Amniotic stem cell (primary cell): ENCODE data around the gene TPI1.
"Not testable (repeated sequence)": the region's sequence is repeated elsewhere in the genome, so short reads cannot be mapped to it uniquely, and the experiment has no call there.

Experiments
- DNase-seq: peaks from one replicate; lab custom pipeline; 2025; lab: John Stamatoyannopoulos, UW

The TPI1 gene

DNA sequence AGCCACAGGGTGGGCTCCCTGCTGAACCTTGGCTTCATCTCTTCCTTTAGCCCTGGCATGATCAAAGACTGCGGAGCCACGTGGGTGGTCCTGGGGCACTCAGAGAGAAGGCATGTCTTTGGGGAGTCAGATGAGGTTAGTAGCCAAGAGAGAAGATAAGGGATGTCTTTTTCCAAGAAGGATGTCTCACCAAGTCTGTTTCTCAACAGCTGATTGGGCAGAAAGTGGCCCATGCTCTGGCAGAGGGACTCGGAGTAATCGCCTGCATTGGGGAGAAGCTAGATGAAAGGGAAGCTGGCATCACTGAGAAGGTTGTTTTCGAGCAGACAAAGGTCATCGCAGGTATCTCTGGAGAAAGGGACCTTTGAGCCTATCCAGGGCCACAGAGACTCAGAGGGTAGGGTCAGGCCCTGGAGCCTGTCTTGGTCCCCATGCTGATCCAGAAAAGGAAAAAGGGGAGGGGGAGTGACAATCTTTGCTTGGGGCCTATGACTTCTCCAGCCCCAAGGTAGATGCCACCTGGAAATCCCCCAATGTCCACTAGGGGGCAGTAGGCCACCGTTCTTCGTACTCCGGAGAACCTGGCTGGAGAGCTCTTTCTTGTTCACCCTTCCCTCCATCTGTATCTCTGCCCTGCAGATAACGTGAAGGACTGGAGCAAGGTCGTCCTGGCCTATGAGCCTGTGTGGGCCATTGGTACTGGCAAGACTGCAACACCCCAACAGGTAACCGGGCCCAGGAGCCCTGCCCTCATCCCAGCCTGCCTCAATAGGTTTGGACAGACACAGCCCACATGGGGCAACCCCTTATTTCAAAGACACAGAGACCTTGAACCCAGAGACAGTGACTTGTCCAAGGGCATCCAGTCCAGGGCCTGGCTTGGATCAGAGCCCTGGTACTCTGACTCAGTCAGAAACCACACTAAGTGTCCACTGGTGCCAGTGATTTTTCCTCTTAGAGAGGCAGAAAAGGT lies 2.0 kb downstream of the TPI1 start:
- DNase-seq: peak; percentile 27

DNA sequence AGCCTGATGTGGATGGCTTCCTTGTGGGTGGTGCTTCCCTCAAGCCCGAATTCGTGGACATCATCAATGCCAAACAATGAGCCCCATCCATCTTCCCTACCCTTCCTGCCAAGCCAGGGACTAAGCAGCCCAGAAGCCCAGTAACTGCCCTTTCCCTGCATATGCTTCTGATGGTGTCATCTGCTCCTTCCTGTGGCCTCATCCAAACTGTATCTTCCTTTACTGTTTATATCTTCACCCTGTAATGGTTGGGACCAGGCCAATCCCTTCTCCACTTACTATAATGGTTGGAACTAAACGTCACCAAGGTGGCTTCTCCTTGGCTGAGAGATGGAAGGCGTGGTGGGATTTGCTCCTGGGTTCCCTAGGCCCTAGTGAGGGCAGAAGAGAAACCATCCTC lies 3.0 kb downstream of the TPI1 start:
- not testable (repeated sequence) for DNase-seq

DNA sequence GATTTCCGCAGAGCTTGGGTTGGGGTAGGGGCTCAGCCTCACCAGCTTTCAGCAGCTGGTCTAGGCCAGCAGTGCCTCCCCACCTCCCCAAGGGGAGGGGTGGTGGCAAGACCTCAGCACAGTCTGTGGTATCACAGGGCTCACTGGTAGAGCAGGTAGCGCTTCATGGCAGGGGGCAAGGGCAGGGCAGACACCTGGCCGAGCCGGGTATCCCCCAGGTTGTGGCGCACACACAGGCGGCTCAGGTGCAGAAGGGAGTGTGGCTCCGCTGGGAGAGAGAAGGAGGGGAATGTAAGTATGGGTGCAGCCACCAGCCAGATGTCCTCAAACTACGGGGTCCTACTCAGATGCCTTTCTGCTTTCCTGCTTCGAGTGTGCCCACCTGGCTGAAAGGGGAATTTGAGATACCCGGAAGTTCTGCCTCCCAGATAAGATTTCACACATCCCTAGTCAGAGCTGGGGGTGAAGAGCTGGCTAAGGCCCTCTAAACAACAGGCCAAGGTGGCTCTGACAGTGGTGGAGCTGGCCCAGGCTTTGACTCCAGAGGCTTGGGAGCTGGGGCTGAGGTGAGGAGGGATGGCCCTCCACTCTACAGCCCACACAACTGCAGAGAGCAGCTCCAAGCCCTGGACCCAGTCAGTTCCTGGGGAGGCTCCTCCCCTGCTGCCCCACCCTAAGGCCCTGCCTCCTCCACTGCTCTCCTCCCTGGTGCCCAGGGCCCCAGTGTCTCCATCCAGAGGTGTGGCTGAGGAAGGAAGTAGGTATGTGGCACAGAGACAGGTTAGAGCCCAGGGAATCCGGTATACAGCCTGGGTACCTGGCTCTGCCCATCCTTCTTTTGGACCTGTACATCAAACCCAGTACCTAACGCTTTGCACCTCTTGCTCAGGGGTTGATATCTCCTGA lies 4.0 kb downstream of the TPI1 start:
- no peak for DNase-seq

DNA sequence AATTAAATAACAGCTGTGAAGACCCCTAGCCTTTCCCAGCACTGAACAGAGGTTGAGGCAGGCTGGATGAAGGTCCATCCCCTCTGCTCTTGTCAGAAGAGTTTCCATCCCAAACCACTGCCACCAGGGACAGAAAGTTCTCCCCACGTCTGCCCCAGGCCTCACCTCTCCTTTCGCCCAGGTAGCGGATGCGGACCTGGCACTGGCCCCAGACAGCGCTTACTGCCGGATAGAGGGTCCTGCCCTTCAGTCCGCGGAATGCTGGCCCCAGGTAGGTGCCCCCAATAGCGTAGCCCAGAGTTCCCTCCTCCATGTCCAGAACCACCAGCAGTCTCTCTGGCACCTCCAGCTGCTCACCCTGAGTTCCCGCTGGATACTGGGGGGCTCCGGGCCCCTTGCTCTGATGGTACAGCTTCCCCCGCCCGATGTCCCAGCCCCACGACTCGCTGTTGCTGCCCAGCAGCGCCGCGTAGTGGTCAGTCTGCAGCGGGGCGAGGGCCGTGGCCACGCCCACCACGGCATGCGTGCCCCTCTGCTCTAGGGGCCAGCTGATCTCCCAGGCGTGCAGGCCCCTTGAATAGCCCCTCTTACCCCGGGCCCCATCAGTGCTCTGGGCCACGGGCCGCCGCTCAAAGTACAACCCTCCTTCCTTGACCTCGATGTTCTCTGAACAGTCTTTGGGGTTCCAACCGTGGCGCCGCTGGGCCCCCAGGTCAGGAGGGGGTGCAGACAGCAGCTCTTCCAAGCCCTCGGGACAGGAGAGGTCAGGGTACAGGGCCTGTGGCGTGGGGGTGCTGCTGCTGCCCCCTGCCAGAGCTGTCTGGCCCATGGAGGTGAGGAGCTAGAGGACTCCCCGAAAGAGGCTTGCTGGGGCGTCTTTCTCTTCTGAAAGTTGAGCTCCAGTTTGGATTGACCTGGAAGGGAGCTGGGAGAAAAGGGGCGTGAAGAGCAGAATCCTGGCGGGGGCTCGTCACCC lies 5.0 kb downstream of the TPI1 start:
- peak; percentile 34 for DNase-seq

DNA sequence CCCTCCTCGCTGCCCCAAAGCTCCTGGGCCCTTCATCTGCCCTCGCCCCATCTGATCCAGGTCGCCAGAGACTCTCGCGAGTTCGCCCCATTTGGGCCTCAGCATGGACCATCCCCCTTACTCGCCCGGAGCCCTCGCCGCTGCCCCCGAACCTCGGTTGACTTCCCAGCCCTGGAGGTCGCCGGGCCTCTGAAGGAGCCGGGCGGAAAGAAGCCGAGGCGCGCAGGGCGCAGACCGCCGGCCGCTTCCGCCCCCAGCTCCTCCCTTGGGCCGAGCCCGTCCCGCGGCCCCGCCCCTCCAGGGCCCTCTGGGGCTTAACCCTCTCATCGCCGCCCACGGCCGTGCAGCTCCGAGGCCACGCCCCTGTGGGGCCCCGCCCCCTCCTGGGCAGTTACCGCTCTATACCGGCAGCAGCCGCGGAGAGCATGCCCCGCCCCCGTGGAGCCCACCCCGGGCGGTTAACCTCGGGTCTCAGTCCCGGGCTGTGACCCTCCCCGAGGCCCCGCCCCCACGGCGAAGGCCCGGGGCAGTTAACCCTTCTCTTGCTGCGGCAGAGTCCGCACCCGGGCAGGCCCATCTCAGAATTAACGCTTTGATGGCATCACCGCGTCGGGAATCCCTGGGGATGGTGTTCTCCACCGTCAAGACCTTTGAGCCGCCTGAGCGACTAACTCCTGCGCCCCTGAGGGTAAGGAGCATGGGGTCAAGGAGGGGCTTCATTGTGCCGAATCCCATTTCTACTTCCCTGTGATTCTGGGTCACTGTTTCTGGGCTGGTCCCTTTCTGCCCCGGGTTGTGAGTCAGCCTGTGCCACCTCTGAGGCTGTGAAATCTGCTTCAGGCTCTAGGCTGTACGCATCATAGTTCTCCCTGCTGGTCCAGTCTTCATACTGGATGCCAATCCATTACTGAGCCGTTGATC lies 6.0 kb downstream of the TPI1 start, which contains the start of gene SPSB2:
SPSB2 (minus strand) TSS at position 210 of the 921 bp plus-strand sequence. CDS start 402 bp downstream, outside the sequence.
- DNase-seq: peak; percentile 74

DNA sequence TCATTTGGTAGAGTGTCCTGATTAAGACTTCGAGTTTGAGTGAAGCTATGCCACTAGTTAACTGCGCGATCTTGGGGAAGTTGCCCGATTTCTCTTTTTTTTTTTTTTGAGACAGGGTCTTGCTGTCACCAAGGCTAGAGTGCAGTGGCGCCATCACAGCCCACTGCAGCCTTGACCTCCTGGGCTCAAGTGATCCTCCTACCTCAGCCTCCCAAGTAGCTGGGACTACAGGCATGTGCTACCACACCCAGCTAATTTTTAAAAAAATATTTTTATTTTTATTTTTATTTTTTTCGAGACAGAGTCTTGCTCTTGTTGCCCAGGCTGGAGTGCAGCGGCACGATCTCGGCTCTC lies 6.7 kb downstream of the TPI1 start:
- not testable (repeated sequence) for DNase-seq

DNA sequence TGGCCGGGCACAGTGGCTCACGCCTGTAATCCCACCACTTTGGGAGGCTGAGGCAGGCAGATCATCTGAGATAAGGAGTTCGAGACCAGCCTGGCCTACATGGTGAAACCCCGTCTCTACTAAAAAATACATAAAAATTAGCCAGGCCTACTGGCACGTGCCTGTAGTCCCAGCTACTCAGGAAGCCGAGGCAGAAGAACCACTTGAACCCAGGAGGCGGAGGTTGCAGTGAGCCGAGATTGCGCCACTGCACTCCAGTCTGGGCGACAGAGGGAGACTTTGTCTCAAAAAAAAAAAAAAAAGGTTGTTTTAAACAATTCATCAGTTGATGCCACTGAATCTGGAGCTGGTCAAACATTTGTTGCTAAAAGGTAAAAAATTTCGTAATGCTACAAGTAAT lies 12.5 kb downstream of the TPI1 start:
- DNase-seq: not testable (repeated sequence)

DNA sequence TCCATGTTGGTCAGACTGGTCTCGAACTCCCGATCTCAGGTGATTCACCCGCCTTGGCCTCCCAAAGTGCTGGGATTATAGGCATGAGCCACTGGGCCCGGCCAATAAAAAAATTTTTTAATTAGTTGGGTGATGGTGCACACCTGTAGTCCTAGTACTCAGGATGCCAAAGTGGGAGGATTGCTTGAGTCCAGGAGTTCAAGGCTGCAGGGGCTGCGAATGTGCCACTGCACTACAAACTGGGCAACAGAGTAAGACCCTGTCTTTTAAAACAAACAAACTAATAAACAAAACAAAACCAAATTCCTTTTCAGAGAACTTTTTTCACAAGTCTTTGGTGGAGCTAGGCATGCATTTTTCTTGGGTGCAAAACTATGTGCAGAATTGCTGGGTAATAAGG lies 15.9 kb downstream of the TPI1 start:
- DNase-seq: no peak

DNA sequence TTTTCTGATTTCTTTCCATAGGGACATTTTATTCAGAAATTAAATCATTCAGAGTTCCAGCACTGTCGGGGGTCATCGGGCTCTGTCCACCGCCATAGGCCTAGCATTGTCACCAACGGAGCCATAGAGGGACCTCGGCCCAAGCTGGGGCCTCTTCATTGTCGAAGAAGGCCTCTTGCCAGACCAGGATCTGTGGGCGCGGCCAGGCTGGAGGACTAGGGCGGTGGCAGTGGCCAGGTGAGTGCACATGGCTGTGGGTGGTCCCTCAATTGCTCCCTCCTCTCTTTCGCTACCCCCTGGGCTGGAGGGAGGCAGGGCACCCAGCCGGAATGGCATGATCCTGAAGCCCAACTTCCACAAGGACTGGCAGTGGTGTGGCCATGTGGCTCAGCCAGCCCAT lies 16.4 kb downstream of the TPI1 start:
- no peak for DNase-seq

DNA sequence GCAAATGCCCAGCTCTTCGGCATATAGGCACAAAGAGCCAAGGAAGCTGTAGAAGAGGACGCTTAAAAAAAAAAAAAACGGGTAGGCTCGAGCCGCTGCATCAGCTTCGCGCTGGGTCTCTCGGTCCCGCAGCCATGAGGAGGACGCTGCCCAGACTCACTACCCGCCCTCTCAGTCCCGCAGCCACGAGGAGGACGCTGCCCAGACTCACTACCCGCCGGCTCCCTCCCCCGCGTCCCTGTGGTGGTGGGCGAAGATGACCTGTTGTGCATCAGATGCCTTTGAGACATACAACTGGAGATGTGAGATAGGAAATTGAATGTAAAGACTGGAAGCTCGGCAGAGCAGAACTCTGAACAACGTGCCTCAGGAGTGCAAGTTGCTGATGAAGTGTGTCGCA lies 17.2 kb downstream of the TPI1 start:
- DNase-seq: no peak

DNA sequence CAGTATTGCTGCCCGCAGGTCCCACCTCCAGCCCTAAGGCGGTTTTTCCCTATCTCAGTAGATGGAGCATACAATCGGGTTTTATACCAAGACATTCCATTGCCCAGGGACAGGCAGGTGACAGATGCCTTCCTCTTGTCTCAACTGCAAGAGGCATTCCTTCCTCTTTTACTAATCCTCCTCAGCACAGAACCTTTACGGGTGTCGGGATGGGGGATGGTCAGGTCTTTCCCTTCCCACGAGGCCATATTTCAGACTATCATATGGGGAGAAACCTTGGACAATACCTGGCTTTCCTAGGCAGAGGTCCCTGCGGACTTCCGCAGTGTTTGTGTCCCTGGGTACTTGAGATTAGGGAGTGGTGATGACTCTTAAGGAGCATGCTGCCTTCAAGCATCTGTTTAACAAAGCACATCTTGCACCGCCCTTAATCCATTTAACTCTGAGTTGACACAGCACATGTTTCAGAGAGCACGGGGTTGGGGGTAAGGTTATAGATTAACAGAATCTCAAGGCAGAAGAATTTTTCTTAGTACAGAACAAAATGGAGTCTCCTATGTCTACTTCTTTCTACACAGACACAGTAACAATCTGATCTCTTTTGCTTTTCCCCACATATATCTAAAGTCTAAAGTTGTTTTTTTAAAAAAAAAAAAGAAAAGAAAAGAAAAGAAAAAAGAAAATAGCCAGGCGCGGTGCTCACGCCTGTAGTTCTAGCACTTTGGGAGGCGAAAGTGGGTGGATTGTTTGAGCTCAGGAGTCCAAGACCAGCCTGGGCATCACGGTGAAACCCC lies 19.1 kb downstream of the TPI1 start:
- not testable (repeated sequence) for DNase-seq

DNA sequence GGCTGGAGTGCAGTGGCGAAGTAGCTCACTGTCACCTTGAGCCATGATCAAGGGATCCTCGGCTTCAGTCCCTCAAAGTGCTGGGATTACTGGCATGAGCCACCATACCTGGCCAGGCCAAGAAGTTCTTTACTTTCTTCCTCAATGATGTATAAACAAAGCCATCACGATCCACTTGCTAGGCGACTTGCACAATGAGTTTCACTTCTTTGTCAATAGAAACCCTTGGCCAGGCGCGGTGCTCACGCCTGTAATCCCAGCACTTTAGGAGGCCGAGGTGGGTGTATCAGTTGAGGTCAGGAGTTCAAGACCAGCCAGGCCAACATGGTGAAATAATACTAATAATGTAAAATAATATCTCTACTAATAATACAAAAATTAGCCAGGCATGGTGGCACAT lies 20.1 kb downstream of the TPI1 start:
- DNase-seq: no peak

DNA sequence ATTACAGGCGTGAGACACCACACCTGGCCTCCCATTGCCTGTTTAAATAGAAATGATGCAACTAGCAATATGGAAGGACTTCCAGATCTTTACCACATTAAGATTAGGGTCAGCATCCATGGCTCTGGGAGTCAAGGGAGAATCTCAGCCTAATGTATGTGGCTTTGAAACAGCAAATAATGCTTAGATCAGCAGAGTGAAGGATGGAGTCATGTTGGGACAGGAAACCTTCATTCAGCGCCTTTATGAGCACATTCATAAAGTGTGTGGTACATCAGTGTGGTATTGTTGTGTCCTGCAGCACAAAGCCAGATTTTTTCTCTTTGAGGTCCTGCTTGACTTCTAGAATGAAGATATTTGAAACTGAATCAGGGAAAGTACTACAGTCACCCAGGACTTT lies 21.0 kb downstream of the TPI1 start:
- no peak for DNase-seq

DNA sequence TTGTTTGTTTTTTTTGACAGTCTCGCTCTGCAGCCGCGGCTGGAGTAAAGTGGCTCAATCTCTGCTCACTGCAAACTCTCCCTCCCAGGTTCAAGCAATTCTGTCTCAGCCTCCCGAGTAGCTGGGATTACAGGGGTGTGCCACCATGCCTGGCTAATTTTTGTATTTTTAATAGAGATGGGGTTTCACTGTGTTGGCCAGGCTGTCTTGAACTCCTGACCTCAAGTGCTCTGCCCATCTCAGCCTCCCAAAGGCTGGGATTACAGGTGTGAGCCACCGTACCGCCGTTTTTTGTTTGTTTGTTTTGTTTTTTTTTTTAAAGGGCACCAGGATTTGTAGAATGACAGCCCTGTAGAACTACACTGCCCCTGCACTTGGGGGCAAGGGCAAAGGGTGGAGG lies 21.5 kb downstream of the TPI1 start:
- DNase-seq: not testable (repeated sequence)

DNA sequence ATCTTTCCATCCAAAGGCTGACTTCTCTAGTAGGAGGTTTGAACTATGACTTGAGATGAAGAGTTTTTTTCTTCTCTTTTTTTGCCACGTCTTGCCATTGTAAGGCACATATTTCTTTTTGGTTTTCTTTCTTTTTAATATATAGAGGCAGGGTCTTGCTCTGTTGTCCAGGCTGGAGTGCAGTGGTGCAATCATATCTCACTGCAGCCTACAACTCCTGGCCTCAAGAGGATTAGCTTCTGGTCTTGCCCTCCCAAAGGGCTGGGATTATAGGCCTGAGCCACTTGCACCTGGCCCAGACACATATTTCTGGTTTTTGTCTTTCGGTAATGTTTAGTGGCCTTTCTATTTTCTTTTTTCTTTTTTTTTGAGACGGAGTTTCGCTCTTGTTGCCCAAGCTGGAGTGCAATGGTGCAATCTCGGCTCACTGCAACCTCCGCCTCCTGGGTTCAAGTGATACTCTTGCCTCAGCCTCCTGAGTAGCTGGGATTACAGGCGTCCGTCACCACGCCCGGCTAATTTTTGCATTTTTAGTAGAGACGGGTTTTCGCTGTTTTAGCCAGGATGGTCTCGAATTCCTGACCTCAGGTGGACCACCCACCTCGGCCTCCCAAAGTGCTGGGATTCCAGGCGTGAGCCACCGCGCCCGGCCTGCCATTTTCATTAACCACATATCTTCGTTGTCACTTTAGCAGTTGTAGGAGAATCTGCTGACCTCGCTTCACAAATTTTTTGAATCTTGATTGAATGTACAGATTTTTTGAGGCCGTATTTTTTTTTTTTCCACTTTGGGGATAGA lies 22.6 kb downstream of the TPI1 start:
- not testable (repeated sequence) for DNase-seq

DNA sequence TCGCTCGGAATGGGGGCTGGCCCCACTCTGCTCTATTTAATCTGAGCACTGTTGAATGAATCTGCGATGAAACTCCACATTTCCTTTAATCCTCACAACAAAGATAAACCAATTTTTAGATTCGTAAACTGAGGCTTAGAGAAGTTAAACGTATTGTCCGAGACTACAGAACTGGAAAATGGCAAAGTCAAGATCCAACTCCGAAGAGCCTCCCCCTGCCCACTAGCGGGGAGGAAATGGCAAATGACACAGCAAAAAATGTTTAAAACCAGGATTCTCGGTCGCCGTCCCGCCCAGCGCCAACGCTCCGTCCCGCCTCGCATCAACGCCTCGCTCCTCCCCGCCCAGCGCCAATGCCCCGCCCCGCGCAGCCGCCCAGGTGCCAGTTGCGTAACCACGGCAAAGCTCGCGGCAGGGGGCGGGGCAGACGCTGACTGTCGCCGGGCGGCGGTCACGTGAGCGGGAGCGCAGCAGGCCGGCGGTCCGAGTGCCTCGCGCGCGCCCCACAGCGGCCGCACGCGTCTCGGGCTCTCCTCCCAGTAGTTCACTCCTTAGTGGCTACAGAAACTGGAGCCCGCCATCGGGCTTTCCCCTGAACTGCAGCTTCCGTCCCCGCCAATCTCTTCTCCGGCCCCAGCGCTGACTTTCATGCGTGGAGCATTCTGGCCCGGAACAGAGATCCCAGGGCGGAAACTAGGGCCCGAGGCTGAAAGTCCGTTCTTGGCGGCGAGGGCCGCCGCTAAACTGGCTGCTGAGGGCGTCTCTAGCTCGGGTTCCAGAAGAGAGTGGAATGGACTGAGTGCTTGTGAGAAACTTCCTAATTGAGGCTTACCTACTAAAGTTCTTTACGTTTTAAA lies 23.7 kb downstream of the TPI1 start:
- DNase-seq: peak; percentile 94

DNA sequence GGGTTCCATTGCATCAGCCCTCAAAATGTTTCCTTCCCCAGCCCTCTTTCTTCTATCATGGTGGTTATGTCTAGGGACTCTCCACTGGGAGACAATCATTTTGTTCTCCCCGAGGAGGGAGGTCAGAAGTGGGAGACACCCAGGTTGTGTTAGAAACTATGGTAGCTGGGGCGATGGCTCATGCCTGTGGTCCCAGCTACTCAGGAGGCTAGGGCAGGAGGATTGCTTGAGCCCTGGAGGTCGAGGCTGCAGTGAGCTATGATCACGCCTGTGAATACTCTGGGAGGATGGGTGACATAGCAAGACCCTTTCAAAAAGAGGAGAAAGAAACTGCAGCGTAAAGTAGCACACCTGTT lies 24.3 kb downstream of the TPI1 start:
- no peak for DNase-seq

DNA sequence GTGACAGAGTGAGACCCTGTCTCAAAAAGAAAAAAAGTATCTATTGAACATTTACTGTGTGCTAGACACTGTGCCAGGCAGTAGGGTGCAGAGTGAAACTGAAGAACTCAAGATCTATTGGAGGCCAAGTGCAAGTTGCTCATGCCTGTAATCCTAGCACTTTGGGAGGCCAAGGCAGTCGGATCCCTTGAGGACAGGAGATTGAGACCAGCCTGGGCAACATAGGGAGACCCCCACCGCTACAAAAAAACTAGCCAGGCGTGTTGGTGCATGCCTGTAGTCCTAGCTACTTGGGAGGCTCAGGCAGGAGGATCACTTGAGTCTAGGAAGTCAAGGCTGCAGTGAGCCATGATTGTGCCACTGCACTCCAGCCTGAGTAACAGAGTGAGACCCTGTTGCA lies 25.4 kb downstream of the TPI1 start:
- not testable (repeated sequence) for DNase-seq
